AG10803 (cell line): ENCODE data around the gene FHIT.

Experiments used
- DNase-seq: peaks from one replicate; pipeline ENCODE4 v3.0.0; 2010; ENCODE audit warnings: low read depth
- H3K4me3 ChIP-seq: 2 replicates; pipeline ENCODE4 v1.5.1; 2011; ENCODE audit warnings: mild to moderate bottlenecking, low read length, control low read depth
- CTCF ChIP-seq: conservative IDR thresholded peaks from 2 replicates; pipeline ENCODE4 v1.5.1; 2011; ENCODE audit warnings: mild to moderate bottlenecking, low read length, control low read depth, inconsistent platforms

FHIT gene

GRCh38 chr3:60967141-60967540 is 284.1 kb downstream of the FHIT start:
- DNase-seq = no peak
- TF ChIP-seq CTCF = no peak
- no peak overlapping the region for H3K4me3 ChIP-seq

- no peak overlapping the region for H3K4me3 ChIP-seq
- no peak for DNase-seq
- no peak for TF ChIP-seq CTCF
These were observed 293.7 kb downstream of the FHIT start for GRCh38 chr3:60957541-60957940.

GRCh38 chr3:60956729-60957128 is 294.5 kb downstream of the FHIT start:
- no peak for DNase-seq
- TF ChIP-seq CTCF = no peak

GRCh38 chr3:60955034-60955433 is 296.2 kb downstream of the FHIT start:
- DNase-seq = no peak
- H3K4me3 ChIP-seq = no peak overlapping the region
- TF ChIP-seq CTCF = no peak

More at GRCh38 chr3:60956729-60957128, 294.5 kb downstream of the FHIT start:
- no peak overlapping the region for H3K4me3 ChIP-seq

GRCh38 chr3:60954048-60954447 is 297.2 kb downstream of the FHIT start:
- TF ChIP-seq CTCF = no peak
- DNase-seq = peak; percentile 47

GRCh38 chr3:60953351-60953750 is 297.9 kb downstream of the FHIT start:
- no peak for TF ChIP-seq CTCF
- peak; percentile 13 for DNase-seq
- no peak overlapping the region for H3K4me3 ChIP-seq

More at GRCh38 chr3:60954048-60954447, 297.2 kb downstream of the FHIT start:
- H3K4me3 ChIP-seq = no peak overlapping the region

GRCh38 chr3:60952055-60952454 is 299.2 kb downstream of the FHIT start:
- no peak for DNase-seq
- no peak for TF ChIP-seq CTCF
- no peak overlapping the region for H3K4me3 ChIP-seq
